ENCODE results near the gene AJAP1.

GRCh38 chr1:4775506-4775905 lies 121.1 kb downstream of the AJAP1 start:
- TF ChIP-seq EZH2 (IDR thresholded peaks at IDR 0.05; ENCODE audit: low read depth) = no peak
- no peak for TF ChIP-seq CTCF (conservative IDR thresholded peaks at IDR 0.05)
